GM10266 (cell line): Measurements from ENCODE around the gene RBMS3.

ENCODE experiments used
- DNase-seq: peaks from one replicate; pipeline ENCODE4 v3.0.0; 2012; ENCODE audit errors: extremely low spot score
- CTCF ChIP-seq: IDR thresholded peaks from 2 replicates; pipeline ENCODE4 v1.5.1; 2012; ENCODE audit warnings: mild to moderate bottlenecking, low read depth; ENCODE audit not compliant: control insufficient read depth, insufficient read depth; ENCODE audit errors: missing control alignments

The RBMS3 gene

GRCh38 chr3:29958816-29959215, 677.9 kb downstream of the RBMS3 start:
- TF ChIP-seq CTCF: no peak
- DNase-seq: no peak

GRCh38 chr3:29971895-29972294, 691.0 kb downstream of the RBMS3 start:
- TF ChIP-seq CTCF: no peak
- DNase-seq: no peak

GRCh38 chr3:29972320-29972993, 691.6 kb downstream of the RBMS3 start:
- DNase-seq: no peak
- no peak for TF ChIP-seq CTCF

GRCh38 chr3:29973763-29974162, 692.9 kb downstream of the RBMS3 start:
- TF ChIP-seq CTCF: no peak
- DNase-seq: no peak

- no peak for DNase-seq
- TF ChIP-seq CTCF: no peak
These were observed 696.0 kb downstream of the RBMS3 start for GRCh38 chr3:29976871-29977270.

- DNase-seq: no peak
- TF ChIP-seq CTCF: no peak
These were observed 696.5 kb downstream of the RBMS3 start for GRCh38 chr3:29977360-29977759.

- DNase-seq: no peak
- TF ChIP-seq CTCF: no peak
These were observed 697.2 kb downstream of the RBMS3 start for GRCh38 chr3:29978036-29978435.
